GM18508 (cell line): ENCODE results near the gene CD164.

Source experiments
- ATAC-seq: cut with Tn5 transposase; IDR thresholded peaks from one replicate; pipeline ENCODE4 v1.9.1; 2021; ENCODE audit warnings: moderate number of reproducible peaks; ENCODE audit not compliant: insufficient read depth, unreplicated experiment

CD164 gene

GRCh38 chr6:109318328-109318876 lies 63.9 kb downstream of the CD164 start:
- no peak for ATAC-seq

- ATAC-seq = no peak
Measured at GRCh38 chr6:109316909-109317308, 65.4 kb downstream of the CD164 start.
